Effector memory CD4-positive, alpha-beta T cell (primary cell): ENCODE results near the gene AMMECR1.

Experiments
- DNase-seq, 3 donors: peaks; one replicate each; pipeline ENCODE4 v3.0.0-alpha.2; 2020
- H3K27ac ChIP-seq: 2 replicates; pipeline ENCODE4 v1.7.0; 2013; ENCODE audit warnings: mild to moderate bottlenecking, low read length, moderate library complexity; ENCODE audit not compliant: insufficient read depth, poor library complexity, severe bottlenecking
- H3K27me3 ChIP-seq: replicated peaks from 2 replicates; pipeline ENCODE4 v1.7.0; 2013; ENCODE audit warnings: mild to moderate bottlenecking, low read length; ENCODE audit not compliant: insufficient read depth, control insufficient read depth, poor library complexity, severe bottlenecking
- H3K36me3 ChIP-seq: 2 replicates; pipeline ENCODE4 v1.7.0; 2013; ENCODE audit warnings: mild to moderate bottlenecking, low read length, moderate library complexity; ENCODE audit not compliant: control insufficient read depth, insufficient read depth
- H3K4me1 ChIP-seq: 2 replicates; pipeline ENCODE4 v1.7.0; 2013; ENCODE audit warnings: low read length, mild to moderate bottlenecking; ENCODE audit not compliant: control insufficient read depth, insufficient read depth, poor library complexity, severe bottlenecking
- H3K4me3 ChIP-seq: 2 replicates; pipeline ENCODE4 v1.7.0; 2013; ENCODE audit warnings: low read length, low read depth, mild to moderate bottlenecking; ENCODE audit not compliant: insufficient read depth, poor library complexity, severe bottlenecking
- H3K9me3 ChIP-seq: 2 replicates; pipeline ENCODE4 v1.7.0; 2013; ENCODE audit warnings: mild to moderate bottlenecking, low read length, moderate library complexity; ENCODE audit not compliant: control insufficient read depth

AMMECR1 gene

GRCh38 chrX:110267874-110268273 is 50.0 kb downstream of the AMMECR1 start:
- peaks cover 7% of the 10 kb centered on the region for H3K4me1 ChIP-seq
- DNase-seq: no peak
- H3K27ac ChIP-seq: peak overlapping the region; percentile 33
- no peaks in the 10 kb centered on the region for H3K9me3 ChIP-seq
- H3K27me3 ChIP-seq: no peaks in the 10 kb centered on the region
- H3K4me3 ChIP-seq: no peak overlapping the region
- H3K36me3 ChIP-seq: no peaks in the 10 kb centered on the region

DNA sequence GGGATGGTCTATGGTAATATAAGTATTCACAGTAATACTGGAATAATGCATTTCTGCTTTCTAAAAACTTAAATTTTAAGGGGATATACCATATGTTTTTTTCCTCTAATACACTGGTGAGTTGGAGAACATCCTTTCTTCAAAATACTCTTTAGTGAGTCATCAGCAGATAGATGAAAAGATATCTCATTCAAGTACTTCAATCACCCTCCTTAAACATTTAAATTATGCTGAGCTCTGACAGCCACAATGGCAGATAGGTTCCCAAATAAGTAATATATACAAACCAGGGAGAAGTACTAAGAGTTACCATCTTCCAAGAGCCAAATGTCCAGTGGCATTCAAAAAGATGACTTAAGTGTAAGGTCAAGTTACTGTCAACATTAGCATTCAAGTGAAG is 52.2 kb downstream of the AMMECR1 start:
- Histone ChIP-seq H3K4me3 (no peak overlapping the region), H3K9me3 (no peaks in the 10 kb centered on the region), H3K4me1 (peaks cover 7% of the 10 kb centered on the region), H3K36me3 (no peaks in the 10 kb centered on the region), H3K27ac (no peak overlapping the region), H3K27me3 (no peaks in the 10 kb centered on the region)
- no peak for DNase-seq

DNA sequence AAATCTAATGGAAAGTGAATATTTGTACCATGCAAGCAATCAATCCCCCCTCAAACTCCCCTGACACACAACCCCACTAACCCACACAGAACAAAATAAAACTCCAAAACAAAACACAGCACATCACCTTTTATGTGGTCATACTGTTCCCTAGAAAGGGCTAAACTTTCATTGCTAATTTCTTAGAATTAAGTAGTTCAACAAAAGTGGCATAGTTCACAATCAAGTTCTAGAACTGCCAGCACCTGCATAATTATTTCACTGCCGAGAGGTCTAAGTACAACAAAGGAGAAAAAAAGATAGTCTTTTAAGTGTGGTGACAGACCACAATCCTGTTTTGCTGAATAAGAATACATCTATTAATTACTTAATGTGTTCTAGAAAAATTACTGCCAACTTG is 58.8 kb downstream of the AMMECR1 start:
- Histone ChIP-seq H3K27me3 (no peaks in the 10 kb centered on the region), H3K4me1 (peaks cover 5% of the 10 kb centered on the region), H3K4me3 (no peak overlapping the region), H3K27ac (no peak overlapping the region), H3K36me3 (no peaks in the 10 kb centered on the region), H3K9me3 (no peaks in the 10 kb centered on the region)
- DNase-seq: no peak

DNA sequence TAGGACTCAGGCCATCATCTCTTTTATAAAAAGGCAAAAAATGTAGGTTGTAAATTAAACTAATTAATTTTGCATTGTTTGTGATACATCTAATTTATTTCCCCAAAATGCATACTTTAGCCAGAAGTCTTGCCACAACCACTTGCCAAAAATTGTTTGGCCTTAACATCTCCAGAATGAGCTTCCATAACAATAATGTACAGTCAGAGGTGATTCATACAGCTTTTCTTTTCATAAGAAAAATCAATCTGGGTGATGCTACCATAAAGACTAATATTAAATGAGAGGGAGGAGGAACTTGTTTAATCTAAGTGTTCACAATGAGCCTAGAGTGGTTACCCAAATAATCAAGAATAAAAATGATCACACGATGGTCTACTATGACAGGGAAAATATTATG is 59.3 kb downstream of the AMMECR1 start:
- H3K27ac ChIP-seq: no peak overlapping the region
- no peak for DNase-seq
- no peaks in the 10 kb centered on the region for H3K27me3 ChIP-seq
- no peaks in the 10 kb centered on the region for H3K9me3 ChIP-seq
- H3K36me3 ChIP-seq: no peaks in the 10 kb centered on the region
- H3K4me1 ChIP-seq: peaks cover 5% of the 10 kb centered on the region
- no peak overlapping the region for H3K4me3 ChIP-seq

GRCh38 chrX:110257889-110258288 is 60.0 kb downstream of the AMMECR1 start:
- no peak for DNase-seq
- H3K36me3 ChIP-seq: no peaks in the 10 kb centered on the region
- H3K9me3 ChIP-seq: no peaks in the 10 kb centered on the region
- H3K4me1 ChIP-seq: peaks cover 5% of the 10 kb centered on the region
- no peak overlapping the region for H3K27ac ChIP-seq
- no peaks in the 10 kb centered on the region for H3K27me3 ChIP-seq
- no peak overlapping the region for H3K4me3 ChIP-seq

- H3K4me1 ChIP-seq: no peaks in the 10 kb centered on the region
- no peaks in the 10 kb centered on the region for H3K36me3 ChIP-seq
- no peaks in the 10 kb centered on the region for H3K27me3 ChIP-seq
- H3K4me3 ChIP-seq: no peak overlapping the region
- H3K9me3 ChIP-seq: no peaks in the 10 kb centered on the region
- no peak for DNase-seq
- no peak overlapping the region for H3K27ac ChIP-seq
Observed at GRCh38 chrX:110252711-110253110, 65.2 kb downstream of the AMMECR1 start.

DNA sequence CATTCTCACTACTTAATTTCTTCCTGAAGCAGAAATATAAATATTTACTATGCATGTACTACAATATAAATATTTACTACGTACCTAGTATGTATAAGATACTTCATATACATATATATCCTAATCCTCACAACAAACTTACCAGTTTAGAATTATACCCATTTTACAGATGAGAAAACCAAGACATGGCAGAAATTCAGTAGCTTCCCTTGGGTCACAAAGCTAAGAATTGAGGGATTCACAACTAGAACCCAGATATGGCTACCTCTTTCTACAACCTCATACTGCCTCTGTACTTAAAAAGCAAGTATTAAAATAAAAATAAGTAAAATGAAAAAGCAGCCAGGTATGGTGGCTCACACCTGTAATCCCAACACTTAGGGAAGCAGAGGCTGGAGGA is 65.9 kb downstream of the AMMECR1 start:
- no peaks in the 10 kb centered on the region for H3K27me3 ChIP-seq

DNA sequence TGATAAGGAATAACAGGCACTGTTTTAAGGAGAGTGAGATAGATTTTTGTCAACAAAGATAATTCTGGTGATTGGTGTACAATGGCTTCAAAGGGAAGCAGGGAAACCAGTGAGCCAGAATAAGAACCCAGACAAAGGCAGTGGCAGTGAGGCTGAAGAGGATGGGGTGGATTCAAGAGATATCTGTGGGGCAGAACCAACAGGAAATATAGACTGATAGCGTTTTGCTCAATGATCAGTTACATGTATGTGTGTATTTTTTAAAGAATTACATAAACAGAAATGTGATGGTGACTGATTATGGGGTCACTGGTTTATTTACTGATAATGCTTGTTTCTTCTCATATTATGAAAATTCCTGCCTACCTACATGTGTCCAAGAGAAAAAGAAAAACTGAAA is 66.4 kb downstream of the AMMECR1 start:
- H3K27me3 ChIP-seq: no peaks in the 10 kb centered on the region
- H3K4me1 ChIP-seq: no peaks in the 10 kb centered on the region
- no peak overlapping the region for H3K27ac ChIP-seq
- DNase-seq: no peak
- H3K36me3 ChIP-seq: no peaks in the 10 kb centered on the region
- H3K4me3 ChIP-seq: no peak overlapping the region
- no peaks in the 10 kb centered on the region for H3K9me3 ChIP-seq

More for the DNA sequence above, 65.9 kb downstream of the AMMECR1 start:
- Histone ChIP-seq H3K4me3 (no peak overlapping the region), H3K4me1 (no peaks in the 10 kb centered on the region), H3K9me3 (no peaks in the 10 kb centered on the region), H3K27ac (no peak overlapping the region), H3K36me3 (no peaks in the 10 kb centered on the region)
- DNase-seq: no peak

DNA sequence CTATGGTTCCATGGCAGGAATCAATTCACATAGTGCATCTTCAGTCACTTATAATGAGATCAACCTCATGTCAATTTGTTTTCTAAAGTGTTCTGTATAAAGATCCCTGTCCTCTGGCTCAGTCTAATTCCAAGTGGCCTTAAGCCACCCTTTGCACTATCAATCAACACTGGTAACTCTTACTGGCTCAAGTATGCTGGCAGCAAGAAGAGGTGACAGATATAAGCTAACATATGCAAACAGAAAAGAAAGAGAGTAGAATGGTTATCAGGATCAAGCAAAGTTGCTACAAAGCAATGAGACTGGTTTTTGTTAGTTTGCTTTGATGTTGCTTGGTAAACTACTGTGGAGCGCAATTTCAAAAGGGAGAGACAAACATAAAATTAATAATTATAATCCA is 67.0 kb downstream of the AMMECR1 start:
- Histone ChIP-seq H3K27me3 (no peaks in the 10 kb centered on the region), H3K4me3 (no peak overlapping the region), H3K36me3 (no peaks in the 10 kb centered on the region), H3K9me3 (no peaks in the 10 kb centered on the region), H3K27ac (no peak overlapping the region), H3K4me1 (no peaks in the 10 kb centered on the region)
- DNase-seq: no peak

GRCh38 chrX:110248578-110248977 is 69.3 kb downstream of the AMMECR1 start:
- H3K27ac ChIP-seq: no peak overlapping the region
- DNase-seq: no peak
- H3K36me3 ChIP-seq: no peaks in the 10 kb centered on the region
- H3K9me3 ChIP-seq: no peaks in the 10 kb centered on the region
- H3K4me3 ChIP-seq: no peak overlapping the region
- H3K4me1 ChIP-seq: no peaks in the 10 kb centered on the region
- H3K27me3 ChIP-seq: no peaks in the 10 kb centered on the region

- no peak for DNase-seq
- no peaks in the 10 kb centered on the region for H3K9me3 ChIP-seq
- H3K27me3 ChIP-seq: no peaks in the 10 kb centered on the region
- H3K4me1 ChIP-seq: no peaks in the 10 kb centered on the region
- H3K36me3 ChIP-seq: no peaks in the 10 kb centered on the region
- no peak overlapping the region for H3K27ac ChIP-seq
- no peak overlapping the region for H3K4me3 ChIP-seq
Observed at GRCh38 chrX:110245011-110245410, 72.9 kb downstream of the AMMECR1 start.
